ENCODE measurements around the gene TATDN2. TPM values are rescaled to one million over a fixed set of nuclear protein-coding genes. Genes with fewer than 3 reads are reported as not detected.

The TATDN2 gene
- total RNA-seq, 3 donors from 2014 or later: 29.8 to 34.9 (median 34.4) TPM

- H3K9me3 ChIP-seq: no peaks in the 10 kb centered on the region
- peaks cover 18% of the 10 kb centered on the region for H3K4me1 ChIP-seq (ENCODE audit: low read depth)
- H3K4me3 ChIP-seq: no peak overlapping the region
- peak in 1 of 3 donors; percentile 43 for DNase-seq
- ATAC-seq: no peak
- TF ChIP-seq CTCF (IDR thresholded peaks at IDR 0.05): no peak
- H3K36me3 ChIP-seq (ENCODE audit: low read depth): no peaks in the 10 kb centered on the region
- intact Hi-C loops (cut with DNase I, micrococcal nuclease): no loop called here
Measured at GRCh38 chr3:10206166-10206511, 42.1 kb upstream of the TATDN2 start.

GRCh38 chr3:10213156-10213792 lies 35.0 kb upstream of the TATDN2 start:
- ATAC-seq: no peak
- TF ChIP-seq CTCF (IDR thresholded peaks at IDR 0.05): no peak
- Histone ChIP-seq H3K36me3 (ENCODE audit: low read depth) (no peaks in the 10 kb centered on the region), H3K4me3 (no peak overlapping the region), H3K9me3 (no peaks in the 10 kb centered on the region), H3K4me1 (ENCODE audit: low read depth) (no peaks in the 10 kb centered on the region)
- no peak for DNase-seq
- intact Hi-C loops (cut with DNase I, micrococcal nuclease): no loop called here

GRCh38 chr3:10215578-10216368 lies 32.5 kb upstream of the TATDN2 start:
- TF ChIP-seq CTCF (IDR thresholded peaks at IDR 0.05): no peak
- Histone ChIP-seq H3K9me3 (no peaks in the 10 kb centered on the region), H3K36me3 (ENCODE audit: low read depth) (no peaks in the 10 kb centered on the region), H3K4me1 (ENCODE audit: low read depth) (no peaks in the 10 kb centered on the region), H3K4me3 (no peak overlapping the region)
- no peak for DNase-seq
- intact Hi-C loops (cut with DNase I, micrococcal nuclease): no loop called here
- ATAC-seq: no peak

GRCh38 chr3:10217359-10217758 lies 30.9 kb upstream of the TATDN2 start:
- H3K4me1 ChIP-seq (ENCODE audit: low read depth): no peaks in the 10 kb centered on the region
- intact Hi-C loops (cut with DNase I, micrococcal nuclease): no loop called here
- ATAC-seq (no peak), DNase-seq (no peak)
- no peak overlapping the region for H3K4me3 ChIP-seq
- H3K36me3 ChIP-seq (ENCODE audit: low read depth): no peaks in the 10 kb centered on the region
- TF ChIP-seq CTCF (IDR thresholded peaks at IDR 0.05): no peak
- no peaks in the 10 kb centered on the region for H3K9me3 ChIP-seq

GRCh38 chr3:10219737-10220136 lies 28.5 kb upstream of the TATDN2 start:
- no peak for ATAC-seq
- Histone ChIP-seq H3K36me3 (ENCODE audit: low read depth) (no peaks in the 10 kb centered on the region), H3K9me3 (no peaks in the 10 kb centered on the region), H3K4me3 (no peak overlapping the region), H3K4me1 (ENCODE audit: low read depth) (peaks cover 6% of the 10 kb centered on the region)
- TF ChIP-seq CTCF (IDR thresholded peaks at IDR 0.05): no peak
- intact Hi-C loops (cut with DNase I, micrococcal nuclease): no loop called here
- no peak for DNase-seq
